ENCODE data around the gene FNDC3B. TPM values are rescaled to one million over a fixed set of nuclear protein-coding genes. Genes with fewer than 3 reads are reported as not detected.
A peak's percentile ranks its signal among the peaks of the same experiment; 100 is the strongest.

The FNDC3B gene
- polyA plus RNA-seq, 2 of the 4 experiments (the other 2 are of a cell fraction), result 29.5 to 33.6 TPM

- TF ChIP-seq TFCP2L1 (CRISPR knock-in tag; IDR thresholded peaks at IDR 0.05), result no peak
- no peak for TF ChIP-seq HOXB13 (CRISPR knock-in tag; IDR thresholded peaks at IDR 0.05; ENCODE audit: low read depth)
- no peak for TF ChIP-seq KDM1A (IDR thresholded peaks at IDR 0.05; ENCODE audit: low read depth)
- no peak for TF ChIP-seq ESRRA (IDR thresholded peaks at IDR 0.05; ENCODE audit: borderline replicate concordance, low read length)
- TF ChIP-seq EHF (CRISPR knock-in tag; IDR thresholded peaks at IDR 0.05), result no peak
- no peak for TF ChIP-seq CTCF (IDR thresholded peaks at IDR 0.05)
- Histone ChIP-seq H3K4me1 (peaks cover 68% of the 10 kb centered on the region), H3K27ac (peak overlapping the region in 1 of 2 experiments; percentile 76; a peak in 3 of 6 replicates), H3K4me3 (no peak overlapping the region), H3K9me3 (no peaks in the 10 kb centered on the region), H3K4me2 (no peak overlapping the region)
- POLR2A ChIA-PET, result no interaction called here
- 83% methylated on average over 2 of the region's 2 CpGs for WGBS (ENCODE audit: missing lambda C conversion rate)
- ATAC-seq (no peak), DNase-seq (ENCODE audit: low read depth in 1 of 2, low spot score in 1 of 2) (no peak), FAIRE-seq (no peak)
- CTCF ChIA-PET, result no interaction called here
Measured at GRCh38 chr3:172182797-172183196, 143.4 kb downstream of the FNDC3B start.

DNA sequence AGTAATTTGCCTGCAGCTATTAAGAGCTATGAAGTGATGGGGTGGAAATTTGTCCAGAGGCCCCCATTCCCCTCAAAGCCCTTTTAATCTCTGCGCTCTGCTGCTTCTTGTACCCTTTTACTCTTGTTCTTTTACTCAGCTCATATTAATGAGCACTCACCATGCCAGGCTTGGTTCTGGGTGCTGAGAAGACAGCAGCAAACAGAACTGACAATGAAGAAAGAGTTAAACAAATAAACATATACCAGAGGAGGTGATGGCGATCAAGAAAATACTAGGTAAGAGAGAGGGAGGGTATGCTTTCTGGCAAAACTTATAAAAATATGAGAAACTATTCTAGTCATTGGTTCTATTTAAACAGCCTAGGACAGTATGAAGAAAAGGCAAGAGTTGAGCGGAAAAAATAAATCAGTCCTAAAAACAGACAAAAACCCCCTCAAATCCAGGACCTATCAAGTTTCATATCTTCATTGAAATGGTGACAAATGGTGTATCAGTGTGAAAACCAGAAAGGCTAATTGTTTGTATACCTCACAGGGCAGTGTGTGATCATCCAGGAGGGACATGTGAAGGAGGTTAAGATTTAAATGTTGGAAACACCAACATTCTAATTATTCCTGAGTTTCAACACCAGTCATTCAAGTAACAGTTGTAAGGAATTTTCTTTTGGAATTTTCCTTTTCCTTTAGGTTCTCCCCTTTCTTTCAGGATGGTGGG lies 144.9 kb downstream of the FNDC3B start:
- Histone ChIP-seq H3K27ac (peak overlapping the region in 1 of 2 experiments; percentile 37; a peak in 2 of 6 replicates), H3K4me2 (peak overlapping the region; percentile 6; the same call in 1 of the 3 replicates), H3K4me1 (peaks cover 62% of the 10 kb centered on the region), H3K9me3 (no peaks in the 10 kb centered on the region), H3K4me3 (no peak overlapping the region)
- WGBS (ENCODE audit: missing lambda C conversion rate), result 92% methylated on average over 3 of the region's 3 CpGs
- TF ChIP-seq HOXB13 (CRISPR knock-in tag; IDR thresholded peaks at IDR 0.05; ENCODE audit: low read depth) (no peak), CHD4 (IDR thresholded peaks at IDR 0.05; ENCODE audit: borderline replicate concordance) (no peak), KDM1A (IDR thresholded peaks at IDR 0.05; ENCODE audit: low read depth) (no peak), HEYL (CRISPR knock-in tag; IDR thresholded peaks at IDR 0.05) (no peak), GATA3 (IDR thresholded peaks at IDR 0.05; ENCODE audit: borderline replicate concordance) (no peak), EHF (CRISPR knock-in tag; IDR thresholded peaks at IDR 0.05) (no peak), MYC (IDR thresholded peaks at IDR 0.05; ENCODE audit: borderline replicate concordance, low read length) (no peak), POLR2AphosphoS2 (conservative IDR thresholded peaks at IDR 0.05; ENCODE audit: low read length) (no peak), BHLHE40 (IDR thresholded peaks at IDR 0.05; ENCODE audit: low read depth, low read length) (no peak), SMC3 (IDR thresholded peaks at IDR 0.05) (no peak), CTCF (IDR thresholded peaks at IDR 0.05) (no peak), EHMT2 (IDR thresholded peaks at IDR 0.05; ENCODE audit: low read depth) (no peak), MAX (IDR thresholded peaks at IDR 0.05) (no peak)
- TF ChIP-seq, protein P1, sequence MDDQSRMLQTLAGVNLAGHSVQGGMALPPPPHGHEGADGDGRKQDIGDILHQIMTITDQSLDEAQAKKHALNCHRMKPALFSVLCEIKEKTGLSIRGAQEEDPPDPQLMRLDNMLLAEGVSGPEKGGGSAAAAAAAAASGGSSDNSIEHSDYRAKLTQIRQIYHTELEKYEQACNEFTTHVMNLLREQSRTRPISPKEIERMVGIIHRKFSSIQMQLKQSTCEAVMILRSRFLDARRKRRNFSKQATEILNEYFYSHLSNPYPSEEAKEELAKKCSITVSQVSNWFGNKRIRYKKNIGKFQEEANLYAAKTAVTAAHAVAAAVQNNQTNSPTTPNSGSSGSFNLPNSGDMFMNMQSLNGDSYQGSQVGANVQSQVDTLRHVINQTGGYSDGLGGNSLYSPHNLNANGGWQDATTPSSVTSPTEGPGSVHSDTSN (IDR thresholded peaks at IDR 0.05), result no peak
- TF ChIP-seq, protein P2, sequence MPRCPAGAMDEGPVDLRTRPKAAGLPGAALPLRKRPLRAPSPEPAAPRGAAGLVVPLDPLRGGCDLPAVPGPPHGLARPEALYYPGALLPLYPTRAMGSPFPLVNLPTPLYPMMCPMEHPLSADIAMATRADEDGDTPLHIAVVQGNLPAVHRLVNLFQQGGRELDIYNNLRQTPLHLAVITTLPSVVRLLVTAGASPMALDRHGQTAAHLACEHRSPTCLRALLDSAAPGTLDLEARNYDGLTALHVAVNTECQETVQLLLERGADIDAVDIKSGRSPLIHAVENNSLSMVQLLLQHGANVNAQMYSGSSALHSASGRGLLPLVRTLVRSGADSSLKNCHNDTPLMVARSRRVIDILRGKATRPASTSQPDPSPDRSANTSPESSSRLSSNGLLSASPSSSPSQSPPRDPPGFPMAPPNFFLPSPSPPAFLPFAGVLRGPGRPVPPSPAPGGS (IDR thresholded peaks at IDR 0.05), result no peak
- ATAC-seq, result no peak
- no peak for DNase-seq (ENCODE audit: low read depth in 1 of 2, low spot score in 1 of 2)
- CTCF ChIA-PET, result no interaction called here
- POLR2A ChIA-PET, result no interaction called here
- no peak for FAIRE-seq

All from A549 (cell line).